Endothelial cell of umbilical vein (primary cell): ENCODE results near the gene NAP1L4.

Experiments used
- CTCF ChIP-seq, 2 donors: IDR thresholded peaks; 1 replicate in 1 of 2; 2 replicates in 1 of 2; pipeline ENCODE4 v1.5.1; 2011; ENCODE audit warnings: low read length in 2 of 2, mild to moderate bottlenecking in 2 of 2, moderate library complexity in 2 of 2, control low read depth in 1 of 2, inconsistent platforms in 1 of 2, low read depth in 1 of 2; ENCODE audit not compliant: insufficient read depth in 1 of 2; ENCODE audit errors: extremely low read depth in 1 of 2
- EZH2 ChIP-seq: IDR thresholded peaks from 2 replicates; pipeline ENCODE4 v1.6.1; 2012; ENCODE audit warnings: borderline replicate concordance, low read depth, mild to moderate bottlenecking, moderate library complexity, low read length, inconsistent platforms; ENCODE audit not compliant: severe bottlenecking
- FOS ChIP-seq: IDR thresholded peaks from 2 replicates; pipeline ENCODE4 v1.6.1; 2011; ENCODE audit warnings: mild to moderate bottlenecking, low read length, moderate library complexity, borderline replicate concordance; ENCODE audit not compliant: insufficient read depth
- POLR2A ChIP-seq: IDR thresholded peaks from 2 replicates; pipeline ENCODE4 v1.6.1; 2012; ENCODE audit warnings: low read depth, mild to moderate bottlenecking, control low read depth, low read length

- TF ChIP-seq POLR2A (no peak), CTCF (IDR thresholded peaks at IDR 0.05; ENCODE audit: extremely low read depth in 1 of 2, insufficient read depth in 1 of 2, low read depth in 1 of 2, low read length in 2 of 2) (no peak), EZH2 (no peak), FOS (no peak)
These were observed 17.9 kb upstream of the NAP1L4 start for GRCh38 chr11:3010004-3010403.
